ENCODE results near the gene DALRD3. TPM values are rescaled to one million over a fixed set of nuclear protein-coding genes. Genes with fewer than 3 reads are reported as not detected.

The DALRD3 gene
- total RNA-seq, 1 experiment from 2014 or later = 50.0 TPM

DNA sequence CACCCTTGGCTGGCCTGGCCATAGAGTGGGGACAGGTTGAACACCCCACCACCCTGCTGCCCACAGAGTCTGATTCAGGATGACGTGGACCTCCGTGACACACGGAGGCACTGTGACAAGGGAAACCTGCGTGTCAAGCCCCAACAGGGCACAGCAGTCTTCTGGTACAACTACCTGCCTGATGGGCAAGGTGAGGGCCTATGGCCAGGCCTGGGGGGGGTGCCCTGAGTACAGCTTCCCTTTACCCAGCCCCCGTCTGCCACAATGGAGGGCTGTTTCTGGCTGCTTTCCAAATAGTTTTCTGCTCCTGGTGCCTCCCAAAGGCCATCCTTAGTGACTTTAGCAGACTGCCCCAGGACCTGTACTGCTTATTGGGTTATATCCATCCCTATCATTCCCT is 12.4 kb downstream of the DALRD3 start:
- DNase-seq (ENCODE audit: low spot score) = no peak

DNA sequence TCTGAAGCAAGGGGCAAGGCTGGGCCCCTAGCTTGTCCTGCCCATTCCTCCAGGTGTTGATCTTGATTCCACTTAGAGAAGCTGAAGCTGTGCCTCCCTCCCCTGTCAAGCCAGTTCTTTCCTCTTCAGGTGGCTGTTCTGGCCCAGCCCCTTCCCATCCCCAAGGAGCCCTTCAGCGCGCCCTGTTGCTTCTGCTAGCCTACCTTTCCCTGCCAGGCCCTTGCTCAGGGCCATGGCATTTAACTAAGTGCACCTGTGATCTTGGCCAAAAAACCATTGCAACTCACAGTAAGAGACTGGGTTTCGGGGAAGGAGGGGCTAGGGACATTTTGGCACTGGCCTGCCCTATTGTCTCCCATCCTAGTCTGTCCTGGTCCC is 13.1 kb downstream of the DALRD3 start:
- no peak for DNase-seq (ENCODE audit: low spot score)

DNA sequence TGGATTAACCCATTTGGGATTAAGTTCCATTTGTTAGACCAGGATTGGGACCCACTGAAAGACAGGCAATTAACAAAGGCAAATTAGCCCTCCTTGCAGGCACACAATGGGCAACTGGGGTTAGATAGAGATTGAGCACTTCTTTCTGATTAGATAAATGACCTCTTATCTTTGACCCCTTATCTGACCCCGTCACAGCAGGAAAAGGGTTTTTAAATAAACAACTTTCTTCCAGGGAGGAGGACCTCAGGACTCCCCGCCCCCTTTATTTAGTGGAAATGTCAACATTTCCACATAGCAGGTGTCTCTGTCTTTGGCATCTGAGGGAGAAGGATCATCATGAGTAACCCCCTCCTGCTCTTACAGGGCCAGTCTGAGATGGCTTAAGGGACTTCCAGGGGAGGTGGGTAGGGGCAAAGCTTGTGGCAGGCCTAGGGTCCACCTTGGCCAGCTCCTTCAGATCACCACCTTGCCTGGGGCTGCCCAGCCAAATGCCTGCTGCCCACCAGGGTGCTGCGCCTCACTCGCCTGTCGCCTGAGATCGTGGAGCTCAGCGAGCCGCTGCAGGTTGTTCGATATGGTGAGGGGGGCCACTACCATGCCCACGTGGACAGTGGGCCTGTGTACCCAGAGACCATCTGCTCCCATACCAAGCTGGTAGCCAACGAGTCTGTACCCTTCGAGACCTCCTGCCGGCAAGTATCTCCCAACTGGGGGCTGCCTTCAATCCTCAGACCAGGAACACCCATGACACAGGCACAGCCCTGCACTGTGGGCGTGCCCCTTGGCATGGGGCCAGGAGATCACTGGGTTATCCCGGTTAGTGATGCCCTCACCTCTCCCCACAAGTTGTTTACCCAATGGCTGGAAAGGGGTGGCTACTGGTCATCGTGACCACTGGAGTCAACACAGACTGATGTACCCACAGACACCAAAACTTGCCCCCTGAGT is 13.8 kb downstream of the DALRD3 start:
- no peak for DNase-seq (ENCODE audit: low spot score)

DNA sequence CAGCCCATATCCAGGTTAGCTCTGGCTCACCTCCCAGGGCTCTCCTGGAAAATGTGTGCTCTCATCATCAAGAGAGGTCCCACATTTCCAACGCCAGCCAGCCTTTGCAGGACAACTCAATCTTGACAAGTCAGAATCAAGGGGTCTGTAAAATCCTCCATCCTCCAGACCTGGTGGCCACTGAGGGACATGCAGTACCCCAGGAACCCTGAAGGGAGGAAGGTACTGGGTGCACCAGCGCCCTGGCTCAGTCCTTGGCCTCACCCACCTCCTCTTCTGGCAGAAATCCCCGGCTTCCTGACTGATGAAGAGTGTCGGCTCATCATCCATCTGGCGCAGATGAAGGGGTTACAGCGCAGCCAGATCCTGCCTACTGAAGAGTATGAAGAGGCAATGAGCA is 17.2 kb downstream of the DALRD3 start:
- no peak for DNase-seq (ENCODE audit: low spot score)

DNA sequence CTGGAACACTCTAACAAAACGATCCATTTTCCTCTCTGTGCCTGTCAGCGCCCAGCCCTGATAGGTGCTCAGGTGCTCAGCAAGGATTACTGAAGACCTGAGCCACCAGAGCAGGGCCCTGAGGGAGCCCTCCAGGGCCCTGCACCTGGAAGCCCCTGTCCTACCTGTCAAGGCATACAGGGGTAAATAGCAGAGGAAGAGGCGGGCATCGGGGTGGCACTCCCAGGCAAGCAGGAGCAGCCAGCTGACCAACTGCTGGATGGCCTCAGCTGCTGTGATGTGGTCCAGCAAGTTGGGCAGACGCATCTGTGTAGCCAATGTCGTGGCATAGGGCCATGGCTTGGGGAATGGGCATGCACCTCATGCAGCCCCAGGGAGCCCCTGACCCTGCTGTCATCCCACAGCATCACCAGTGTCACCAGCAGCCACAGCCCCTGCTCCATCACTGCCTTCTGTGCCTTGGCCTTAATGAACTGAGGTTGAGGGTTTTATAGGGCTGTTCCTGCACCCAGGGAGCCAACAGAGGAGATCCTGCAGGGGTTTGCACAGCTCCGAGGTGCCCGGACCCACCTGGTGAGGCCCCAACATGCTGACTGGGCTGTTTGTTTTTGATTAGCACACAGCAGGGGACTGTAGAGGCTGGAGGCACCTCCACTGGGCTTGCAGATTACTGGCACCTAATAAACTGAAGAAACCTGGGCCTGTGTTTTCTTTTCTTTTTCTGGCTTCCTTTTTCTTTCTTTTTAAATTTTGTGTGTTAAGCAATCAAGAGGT is 19.1 kb downstream of the DALRD3 start:
- DNase-seq (ENCODE audit: low spot score) = no peak

DNA sequence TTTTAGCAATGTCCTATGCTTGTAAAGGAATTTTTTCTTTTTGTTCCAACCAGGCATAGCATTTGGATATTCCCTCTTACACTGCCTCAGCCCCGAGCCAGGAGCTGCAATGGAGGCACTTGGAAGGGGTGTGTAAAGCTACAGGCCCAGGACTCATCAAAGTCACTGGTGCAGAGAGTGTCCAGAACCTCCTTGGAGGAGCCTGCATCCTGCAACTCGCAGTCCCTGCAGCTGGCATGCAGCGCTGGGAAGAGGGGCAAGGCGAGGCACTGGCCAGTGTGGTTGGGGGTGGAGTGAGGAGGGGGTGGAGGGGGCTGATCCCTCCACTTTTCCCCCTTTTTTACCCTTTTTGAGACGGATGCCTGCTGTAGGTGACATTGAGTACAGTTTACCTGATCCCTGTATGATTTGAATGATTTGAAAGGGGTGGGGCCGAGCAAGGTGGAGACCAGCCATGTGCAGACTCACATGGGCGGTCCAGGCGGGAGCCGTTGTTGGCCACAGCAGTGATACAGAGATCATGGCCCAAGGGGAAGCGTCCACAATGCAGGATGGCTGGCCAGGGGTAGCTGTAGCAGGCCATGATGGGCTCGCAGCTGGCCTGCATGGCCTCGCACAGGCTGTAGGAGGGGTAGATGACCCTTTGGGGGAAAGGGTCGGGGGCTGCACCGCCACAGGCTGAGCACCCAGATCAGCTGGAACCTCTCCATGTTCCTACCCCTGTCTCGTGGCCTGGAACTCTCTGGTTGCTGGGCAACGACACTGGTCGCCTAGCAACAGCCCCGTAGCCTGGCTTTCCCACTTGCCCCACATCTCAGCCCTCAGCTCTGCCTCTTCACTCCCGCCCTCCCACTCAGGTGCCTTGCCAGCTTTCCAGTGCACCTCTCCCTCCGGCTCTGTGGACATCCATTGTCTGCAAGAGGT is 20.4 kb downstream of the DALRD3 start:
- no peak for DNase-seq (ENCODE audit: low spot score)

DNA sequence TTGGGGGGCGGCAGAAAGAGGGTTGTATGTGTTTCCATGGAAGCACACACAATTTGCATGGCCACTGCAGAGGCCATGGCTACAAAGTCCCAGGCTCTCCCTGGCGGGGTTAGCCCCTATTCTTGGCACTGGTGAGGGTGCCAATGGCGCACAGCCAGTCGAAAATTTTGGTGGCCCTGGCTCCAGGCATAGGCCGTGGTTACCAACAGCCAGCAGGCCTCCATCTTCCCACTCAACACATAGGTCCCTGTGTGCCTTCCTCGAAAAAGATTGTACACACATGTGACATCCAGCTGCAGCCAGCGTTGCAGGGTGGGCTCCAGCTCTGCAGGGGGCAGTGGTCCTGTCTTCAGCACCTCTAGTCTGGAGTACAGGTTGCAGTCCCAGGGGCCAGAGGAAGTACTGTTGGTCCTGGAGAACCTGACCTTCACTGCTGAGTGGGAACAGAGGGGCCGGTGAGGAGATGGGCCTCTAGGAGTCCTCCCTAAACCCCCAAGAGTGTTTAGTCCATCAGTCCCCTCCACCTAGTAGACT is 21.2 kb downstream of the DALRD3 start:
- no peak for DNase-seq (ENCODE audit: low spot score)

DNA sequence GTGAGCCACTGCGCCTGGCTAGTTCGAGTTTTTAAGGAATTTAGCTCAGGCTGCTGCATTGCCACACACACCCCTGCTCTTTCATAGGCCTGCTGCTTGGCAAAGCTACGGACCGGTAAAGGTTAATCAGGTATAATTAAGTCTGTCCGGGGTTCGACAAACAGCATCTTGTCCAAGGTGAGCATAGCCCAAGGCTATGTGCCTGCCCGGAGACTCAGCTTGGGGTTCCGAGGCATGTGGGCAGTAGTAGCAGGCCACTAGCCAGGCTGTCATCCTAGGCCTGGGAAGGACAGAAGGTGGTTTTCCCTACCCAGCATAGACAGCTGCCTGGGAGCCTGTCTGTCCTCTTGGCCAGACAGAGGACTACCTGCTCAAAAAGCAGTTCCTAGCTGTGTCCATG is 21.7 kb downstream of the DALRD3 start:
- no peak for DNase-seq (ENCODE audit: low spot score)

DNA sequence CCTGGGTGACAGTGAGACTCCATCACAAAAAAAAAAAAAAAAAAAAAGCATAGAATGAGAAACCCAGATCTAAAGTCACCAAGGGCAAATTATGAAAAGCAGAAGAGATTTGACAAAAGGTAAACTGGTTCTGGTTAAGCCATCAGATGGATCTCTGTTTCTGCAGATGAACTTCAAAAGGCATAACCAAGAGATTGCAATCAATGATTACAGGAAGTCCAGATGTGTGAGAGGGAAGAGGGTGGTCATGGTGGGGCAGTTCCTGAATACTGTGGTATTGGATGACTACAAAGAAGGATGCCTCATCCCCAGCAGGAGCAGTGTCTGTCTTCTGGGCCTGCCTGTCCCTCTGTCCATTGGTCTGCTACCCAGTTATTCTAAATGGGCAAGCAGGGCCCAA is 24.5 kb downstream of the DALRD3 start:
- DNase-seq (ENCODE audit: low spot score) = no peak

DNA sequence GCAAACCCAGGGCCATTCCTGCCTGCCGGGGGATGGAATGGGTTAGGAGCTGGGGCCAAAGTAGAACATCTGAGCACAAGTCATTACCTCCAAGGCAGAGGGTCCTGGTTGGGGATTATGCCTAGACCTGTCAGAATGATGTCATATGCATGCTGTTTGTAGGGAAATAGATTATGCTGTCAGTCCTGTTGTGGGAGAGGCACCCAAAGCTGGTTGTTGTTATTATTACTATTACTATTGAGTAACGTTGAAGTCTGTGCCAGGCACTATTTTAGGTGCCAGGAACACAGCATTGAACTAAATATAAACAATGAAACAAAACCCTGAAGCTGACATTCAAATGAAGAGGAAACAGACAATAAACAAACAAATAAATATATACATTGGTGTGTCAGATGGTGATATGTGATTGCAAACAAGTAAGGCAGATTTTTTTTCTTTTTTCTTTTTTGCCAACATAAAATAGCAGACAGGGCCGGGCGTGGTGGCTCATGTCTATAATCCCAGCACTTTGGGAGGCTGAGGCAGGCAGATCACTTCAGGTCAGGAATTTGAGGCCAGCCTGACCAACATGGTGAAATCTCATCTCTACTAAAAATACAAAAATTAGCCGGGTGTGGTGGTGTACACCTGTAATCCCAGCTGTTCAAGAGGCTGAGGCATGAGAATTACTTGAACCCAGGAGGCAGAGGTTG is 26.4 kb downstream of the DALRD3 start:
- no peak for DNase-seq (ENCODE audit: low spot score)

DNA sequence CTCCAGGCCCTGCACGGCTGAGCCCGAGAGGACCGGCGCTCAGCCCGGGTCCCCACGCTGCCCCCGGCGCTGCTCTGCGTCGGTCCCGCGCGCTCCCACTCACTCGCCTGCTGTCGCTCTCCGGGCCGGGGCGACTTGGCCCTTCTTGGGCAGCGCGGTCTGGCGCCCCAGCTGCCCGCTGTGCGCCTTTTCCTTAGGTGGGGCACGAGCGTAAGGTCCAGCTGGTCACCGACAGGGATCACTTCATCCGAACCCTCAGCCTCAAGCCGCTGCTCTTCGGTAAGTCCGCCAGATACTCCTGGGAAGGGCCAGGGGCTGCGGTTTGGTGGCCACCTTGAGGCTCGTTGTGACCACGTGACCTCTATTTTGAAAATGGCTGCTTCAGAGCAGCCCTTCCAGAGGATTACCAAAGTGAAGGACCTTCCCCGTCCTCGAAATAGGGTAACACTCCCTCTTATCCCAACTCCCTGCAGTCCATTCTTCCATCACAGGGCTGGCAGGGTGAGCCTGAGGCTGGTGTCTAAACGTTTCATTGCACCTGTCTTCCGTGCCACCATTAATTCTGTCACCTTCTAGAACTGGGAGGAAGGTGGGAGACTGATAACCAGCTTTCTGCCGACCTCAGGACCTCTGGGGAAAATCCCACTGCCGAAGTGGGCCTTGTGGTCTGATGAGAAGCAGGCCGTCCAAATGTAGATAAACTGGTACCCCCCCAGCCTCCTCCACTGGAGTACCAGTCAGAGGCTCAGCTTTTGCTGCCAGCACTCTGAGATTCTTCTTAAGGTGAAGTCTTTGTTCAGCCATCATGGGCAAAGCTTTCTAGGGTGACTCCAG is 27.5 kb downstream of the DALRD3 start:
- DNase-seq (ENCODE audit: low spot score) = no peak

DNA sequence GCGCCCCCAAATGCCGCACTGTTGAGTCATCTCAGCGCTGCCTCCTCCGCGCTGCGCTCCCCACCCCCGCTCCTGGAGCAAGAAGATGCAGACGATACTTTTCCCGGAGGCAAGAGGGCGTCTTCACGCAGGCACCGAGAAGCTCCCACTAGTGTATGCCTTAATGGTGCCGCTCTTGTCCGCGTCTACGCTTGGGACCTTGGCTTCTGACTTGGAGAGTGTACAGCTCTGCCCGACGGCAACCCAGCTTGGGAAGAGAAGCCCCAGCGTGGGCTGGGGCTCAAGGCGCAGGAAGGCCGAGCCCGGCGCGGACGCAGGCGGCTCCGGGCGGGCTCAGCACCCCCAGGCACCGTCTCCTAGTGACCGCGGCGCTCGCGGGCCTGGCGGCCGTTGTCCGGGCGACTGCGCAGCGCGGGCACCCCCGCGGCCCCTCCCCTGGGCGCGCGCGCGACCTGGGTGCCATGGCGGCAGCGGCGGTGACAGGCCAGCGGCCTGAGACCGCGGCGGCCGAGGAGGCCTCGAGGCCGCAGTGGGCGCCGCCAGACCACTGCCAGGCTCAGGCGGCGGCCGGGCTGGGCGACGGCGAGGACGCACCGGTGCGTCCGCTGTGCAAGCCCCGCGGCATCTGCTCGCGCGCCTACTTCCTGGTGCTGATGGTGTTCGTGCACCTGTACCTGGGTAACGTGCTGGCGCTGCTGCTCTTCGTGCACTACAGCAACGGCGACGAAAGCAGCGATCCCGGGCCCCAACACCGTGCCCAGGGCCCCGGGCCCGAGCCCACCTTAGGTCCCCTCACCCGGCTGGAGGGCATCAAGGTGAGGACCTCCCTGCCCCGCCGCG is 28.4 kb downstream of the DALRD3 start, which contains the start of gene P4HTM:
Gene P4HTM, plus strand, starts transcription at position 446 of the 840 bp plus-strand sequence. Its CDS starts 16 bp downstream, at position 462.
- peak; percentile 80 for DNase-seq (ENCODE audit: low spot score)

DNA sequence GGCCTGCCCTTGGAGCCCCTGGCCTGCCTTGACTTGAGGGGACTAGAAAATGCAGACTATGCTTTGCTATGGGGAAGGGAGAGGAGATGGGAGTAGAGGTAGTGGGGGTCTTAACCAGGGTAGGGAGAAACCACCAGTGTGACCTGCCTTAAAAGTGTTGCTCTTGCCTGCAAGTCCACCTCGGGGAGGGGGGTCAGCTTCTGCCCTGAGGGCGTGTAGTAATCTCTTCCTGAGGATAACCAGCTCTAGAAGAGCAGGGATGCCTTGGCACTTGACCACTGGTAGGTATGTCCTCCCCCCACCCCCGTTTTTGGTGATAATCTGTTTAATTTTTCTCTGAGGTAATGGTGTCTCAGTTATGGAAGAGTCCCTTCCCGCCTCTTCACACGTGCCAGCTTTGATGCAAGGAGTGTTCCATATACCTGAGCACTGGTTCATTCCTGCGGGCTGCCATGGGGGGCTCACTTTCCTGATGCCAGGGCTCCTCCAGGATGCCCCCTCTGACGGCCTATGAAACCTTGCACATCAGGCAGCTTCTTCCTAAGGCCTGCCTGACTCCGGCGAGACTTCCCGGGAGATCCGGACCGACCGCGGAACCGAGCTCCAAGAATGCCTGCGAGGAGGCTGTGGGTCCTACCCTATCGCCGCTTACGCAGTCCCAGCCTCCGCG is 29.1 kb downstream of the DALRD3 start:
- peak; percentile 22 for DNase-seq (ENCODE audit: low spot score)

DNA sequence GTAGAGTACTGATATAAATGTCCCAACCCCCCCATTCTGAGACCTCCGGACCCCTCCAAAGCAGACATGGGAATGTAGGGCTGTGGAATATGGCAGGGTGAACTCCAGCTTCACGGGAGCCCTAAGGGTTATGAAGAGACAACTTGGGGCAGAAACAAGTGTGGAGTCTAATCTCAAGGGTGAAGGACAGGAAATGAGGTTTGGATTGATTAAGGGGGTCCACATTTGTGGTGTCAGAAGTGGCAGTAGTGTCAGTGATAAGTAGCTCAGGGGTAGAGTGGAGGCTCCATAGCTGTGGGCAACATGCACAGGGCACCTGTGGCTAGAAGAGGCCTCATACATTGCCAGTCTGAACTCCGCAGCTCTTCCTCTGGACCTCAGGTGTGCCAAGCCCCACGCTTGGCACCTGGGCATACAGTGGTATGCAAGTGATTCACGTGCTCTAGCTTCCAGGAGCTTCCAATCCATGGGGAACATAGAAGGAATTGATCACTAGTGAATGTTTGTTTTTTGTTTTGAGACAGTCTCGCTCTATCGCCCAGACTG is 32.5 kb downstream of the DALRD3 start:
- no peak for DNase-seq (ENCODE audit: low spot score)

DNA sequence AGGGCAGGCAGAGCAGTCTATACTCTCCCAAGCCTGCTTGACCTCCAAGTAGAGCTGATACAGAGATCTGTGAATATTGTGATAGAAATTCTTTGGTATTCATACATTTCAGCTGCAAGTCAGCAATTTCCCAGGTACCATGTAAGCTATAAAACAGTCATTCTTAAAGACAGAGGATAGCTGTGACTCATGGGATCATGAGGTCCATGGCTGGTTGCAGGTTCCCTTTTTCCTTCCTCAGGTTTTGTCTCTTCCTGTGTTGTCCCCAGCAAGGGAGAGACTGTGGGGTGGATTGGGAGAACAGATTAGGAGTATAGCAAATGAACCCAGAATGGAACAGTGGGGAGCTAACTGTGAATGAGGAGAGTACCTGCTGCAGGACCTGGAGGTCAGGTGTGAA is 33.7 kb downstream of the DALRD3 start:
- DNase-seq (ENCODE audit: low spot score) = no peak

DNA sequence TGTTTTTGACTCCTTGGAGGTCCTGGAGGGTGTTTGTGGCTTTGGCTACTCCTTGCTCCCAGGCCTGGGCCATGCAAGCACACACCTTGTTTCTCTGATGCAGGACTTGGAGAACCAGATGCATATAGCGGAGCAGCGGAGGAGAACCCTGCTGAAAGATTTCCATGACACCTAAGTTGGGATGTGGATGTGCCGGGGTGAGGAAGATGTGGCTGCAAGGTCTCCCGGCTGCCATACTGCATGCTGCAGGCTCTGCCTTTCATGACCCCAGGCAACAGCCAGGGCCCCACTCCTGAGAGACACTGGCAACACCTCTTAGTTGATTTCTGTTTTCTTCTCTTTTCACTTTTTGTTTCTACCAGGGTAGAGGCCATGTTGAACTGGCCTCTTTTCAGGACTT is 35.3 kb downstream of the DALRD3 start:
- DNase-seq (ENCODE audit: low spot score) = no peak

DNA sequence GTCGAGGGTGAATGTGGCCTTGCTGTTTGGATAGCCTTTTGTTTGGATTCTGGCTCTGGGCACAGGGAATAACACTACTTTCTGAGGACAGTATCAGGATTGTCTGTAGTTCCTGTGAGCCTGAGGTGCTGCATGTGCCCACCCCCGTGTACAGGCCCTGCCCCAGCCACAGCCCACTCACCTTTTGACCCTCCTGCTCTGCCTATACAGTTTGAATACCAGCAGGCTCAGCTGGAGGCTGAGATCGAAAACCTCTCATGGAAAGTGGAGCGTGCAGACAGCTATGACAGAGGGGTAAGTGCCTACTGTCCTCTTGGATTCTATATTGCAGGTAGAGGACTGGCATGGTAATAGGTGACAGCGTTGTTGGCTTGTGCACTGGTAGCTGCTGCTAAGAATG is 35.7 kb downstream of the DALRD3 start:
- no peak for DNase-seq (ENCODE audit: low spot score)

DNA sequence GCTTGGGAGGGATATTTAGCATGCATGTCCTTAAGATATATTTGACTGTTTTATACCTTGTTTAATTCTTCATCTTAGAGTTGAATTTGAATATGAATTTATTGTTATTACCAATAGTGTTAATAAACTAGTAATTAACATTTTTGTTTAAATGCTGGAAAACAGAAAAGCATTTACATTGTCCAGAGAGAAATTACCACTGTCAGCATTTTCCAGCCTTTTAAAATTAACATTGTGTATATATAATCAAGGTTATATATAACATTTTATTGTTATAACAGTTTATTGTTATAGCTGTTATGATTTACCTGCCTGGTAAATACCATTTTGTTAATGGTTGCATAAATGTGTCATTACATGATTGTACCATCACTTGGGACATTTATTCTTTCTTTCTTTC is 36.4 kb downstream of the DALRD3 start:
- DNase-seq (ENCODE audit: low spot score) = no peak
